UCSD-AML1 (cell line): Measurements from ENCODE around the gene GAPT.
"Not testable (repeated sequence)": the region's sequence is repeated elsewhere in the genome, so short reads cannot be mapped to it uniquely, and the experiment has no call there.

ENCODE experiments used
- DNase-seq: peaks from one replicate; lab custom pipeline; 2025; ENCODE audit not compliant: unreplicated experiment; lab: John Stamatoyannopoulos, UW

GAPT gene

DNA sequence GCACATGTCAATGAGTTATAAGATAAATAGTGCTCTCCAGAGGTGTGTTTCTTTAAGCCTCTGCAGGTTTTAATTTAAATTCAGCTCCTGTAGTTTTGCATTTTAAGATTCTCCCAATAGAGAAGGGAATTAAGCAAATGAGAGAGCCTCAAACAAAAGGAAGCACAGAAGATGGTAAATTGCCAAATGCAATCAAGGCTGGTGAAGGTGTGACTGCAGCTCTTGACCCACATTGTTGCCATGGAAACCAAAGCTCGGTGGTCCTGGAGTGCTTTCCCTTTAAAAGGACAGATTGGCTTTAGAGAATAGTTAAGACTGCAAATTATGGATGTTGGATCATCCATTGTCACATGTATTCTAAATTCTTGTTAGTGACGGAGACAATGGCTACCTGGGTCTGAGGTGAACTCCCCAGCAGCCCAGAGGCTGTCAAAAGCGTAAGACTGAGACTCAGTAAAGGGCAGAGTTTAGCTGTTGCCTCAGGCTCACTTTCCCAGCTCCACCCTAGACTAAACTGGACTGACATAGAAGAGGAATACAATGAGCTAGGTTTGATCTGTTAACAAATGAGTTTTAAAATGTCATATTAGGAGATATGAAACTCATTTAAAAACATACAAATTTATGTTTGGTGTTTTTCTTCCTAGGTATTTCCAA, 12.3 kb downstream of the GAPT start:
- DNase-seq: no peak

DNA sequence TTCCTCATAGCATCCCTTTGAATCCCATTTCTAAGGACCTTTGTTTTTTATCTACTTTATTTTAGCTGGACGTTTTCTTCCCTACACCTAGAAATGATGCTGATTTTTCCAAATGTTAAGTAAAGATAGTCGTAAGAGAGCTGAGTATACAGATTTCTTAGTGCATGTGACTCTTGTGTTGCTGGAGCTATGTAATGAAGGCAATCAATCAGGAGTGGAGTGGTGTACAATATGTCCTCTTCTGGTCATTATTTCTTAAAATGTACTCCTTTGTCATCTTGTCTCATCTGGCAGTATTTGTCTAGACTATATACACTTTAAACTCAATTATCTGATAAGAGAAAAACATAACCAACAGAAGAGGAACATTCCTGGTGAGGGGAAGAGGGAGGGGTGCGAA, 13.5 kb downstream of the GAPT start:
- no peak for DNase-seq

DNA sequence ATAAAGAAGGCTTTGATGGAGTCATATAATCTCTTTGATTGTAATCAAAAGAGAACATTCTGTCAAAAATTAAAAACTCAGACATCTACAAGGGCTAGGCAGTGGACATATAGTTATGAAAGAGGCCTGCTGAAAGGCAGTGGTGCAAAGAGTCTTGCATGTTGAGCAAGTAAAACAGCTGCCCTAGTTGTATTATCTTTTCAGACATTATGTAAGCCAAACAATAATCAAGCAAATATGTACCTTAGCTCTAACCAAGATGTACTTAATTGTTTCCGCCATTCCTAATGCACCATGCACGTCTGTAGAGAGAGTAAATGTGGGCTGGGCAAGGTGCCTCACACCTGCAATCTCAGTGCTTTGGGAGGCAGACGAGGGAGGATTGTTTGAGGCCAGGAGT, 14.3 kb downstream of the GAPT start:
- no peak for DNase-seq

DNA sequence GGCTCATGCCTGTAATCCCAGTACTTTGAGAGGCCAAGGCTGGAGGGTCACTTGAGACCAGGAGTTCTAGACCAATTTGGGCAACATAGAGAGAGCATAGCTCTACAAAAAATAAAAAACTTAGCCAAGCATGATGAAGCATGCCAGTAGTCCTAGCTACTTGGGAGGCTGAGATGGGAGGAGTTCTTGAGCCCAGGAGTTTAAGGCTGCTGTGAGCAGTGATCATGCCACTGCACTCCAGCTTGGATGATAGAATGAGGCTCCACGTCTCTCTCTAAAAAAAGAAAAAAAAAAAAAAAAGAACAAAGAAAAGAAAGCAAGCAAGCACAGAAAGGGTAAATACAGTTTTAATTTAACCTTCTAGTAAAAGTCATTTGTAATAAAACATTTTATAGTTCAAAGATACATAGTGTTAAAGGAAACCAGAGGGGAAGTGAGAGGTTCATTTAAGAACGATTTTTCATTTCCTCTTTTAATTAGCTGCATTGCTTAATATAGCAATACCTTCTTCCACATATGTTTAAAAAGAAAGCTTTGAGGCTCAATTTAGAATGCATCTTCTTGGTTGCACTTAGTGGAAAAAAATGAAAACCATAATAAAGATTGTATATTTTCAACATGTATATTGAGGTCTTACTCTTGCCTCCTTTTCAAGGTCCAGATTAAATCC, 14.9 kb downstream of the GAPT start:
- DNase-seq: no peak

DNA sequence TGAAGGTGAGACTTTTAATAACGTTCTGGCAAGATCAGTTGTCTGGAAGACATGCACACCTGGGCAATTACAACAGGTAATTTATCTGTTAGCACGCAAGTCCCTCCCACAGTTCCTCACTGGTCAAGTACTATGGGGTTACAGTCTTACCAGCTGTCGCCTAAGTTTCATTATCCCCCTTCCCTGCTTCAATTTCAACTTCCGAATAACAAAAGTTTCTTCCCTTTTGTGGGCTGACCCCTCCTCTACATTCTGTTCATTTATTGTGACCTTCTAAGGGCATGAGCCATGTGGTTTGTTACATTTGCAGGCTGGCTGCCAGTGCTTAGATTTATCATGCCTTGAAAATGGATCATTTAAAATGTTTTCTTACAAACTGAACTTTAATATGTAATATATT, 16.5 kb downstream of the GAPT start:
- DNase-seq: no peak

DNA sequence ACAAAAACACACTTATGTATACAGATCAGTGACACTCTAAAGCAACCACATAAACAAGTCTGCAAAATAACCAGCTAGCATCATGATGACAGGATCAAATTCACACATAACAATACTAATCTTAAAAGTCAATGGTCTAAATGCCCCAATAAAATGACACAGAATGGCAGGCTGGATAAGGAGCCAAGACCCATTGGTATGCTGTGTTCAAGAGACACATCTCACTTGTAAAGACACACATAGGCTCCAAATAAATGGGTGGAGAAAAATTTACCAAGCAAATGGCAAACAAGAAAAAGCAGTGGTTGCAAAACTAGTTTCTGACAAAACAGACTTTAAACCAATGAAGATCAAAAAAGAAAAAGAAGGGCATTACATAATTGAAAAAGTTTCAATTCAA, 26.0 kb downstream of the GAPT start:
- DNase-seq: no peak

DNA sequence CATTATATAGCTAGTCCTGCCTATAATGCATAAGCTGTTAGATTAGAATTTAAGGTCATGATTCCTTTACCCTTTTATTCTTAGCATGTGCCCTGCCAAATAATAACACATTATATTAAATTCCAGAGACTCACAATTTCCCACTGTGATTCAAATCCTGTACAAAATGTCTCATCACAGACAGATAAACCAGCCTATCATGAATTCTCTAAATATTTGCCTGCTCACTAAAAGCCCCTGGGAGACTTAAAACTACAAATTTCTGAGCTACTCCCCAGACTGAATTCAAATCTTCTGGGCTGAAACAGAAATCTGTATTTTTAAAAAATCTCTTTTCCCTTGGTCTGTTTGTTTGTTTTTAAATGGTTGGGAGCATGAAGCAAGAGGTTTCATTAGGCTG, 32.7 kb downstream of the GAPT start:
- no peak for DNase-seq

DNA sequence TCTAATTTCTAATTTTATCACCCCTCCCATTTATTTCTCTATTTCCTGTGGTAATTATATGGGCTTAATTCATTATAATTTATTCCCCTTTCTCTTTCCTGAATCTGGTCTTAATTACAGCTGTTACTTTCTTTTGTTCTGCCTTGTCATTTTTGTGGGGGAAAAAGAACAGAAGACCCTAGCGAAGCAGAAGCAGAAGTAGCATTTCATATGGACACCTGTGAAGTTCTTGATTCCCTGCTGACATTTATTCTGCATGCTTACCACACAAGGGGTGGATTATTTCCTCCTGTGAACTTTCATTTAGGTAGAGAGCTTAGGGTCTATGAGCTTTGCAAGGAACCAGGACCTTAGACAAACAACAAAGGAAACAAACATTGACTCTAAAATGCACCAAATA, 33.3 kb downstream of the GAPT start:
- DNase-seq: no peak

DNA sequence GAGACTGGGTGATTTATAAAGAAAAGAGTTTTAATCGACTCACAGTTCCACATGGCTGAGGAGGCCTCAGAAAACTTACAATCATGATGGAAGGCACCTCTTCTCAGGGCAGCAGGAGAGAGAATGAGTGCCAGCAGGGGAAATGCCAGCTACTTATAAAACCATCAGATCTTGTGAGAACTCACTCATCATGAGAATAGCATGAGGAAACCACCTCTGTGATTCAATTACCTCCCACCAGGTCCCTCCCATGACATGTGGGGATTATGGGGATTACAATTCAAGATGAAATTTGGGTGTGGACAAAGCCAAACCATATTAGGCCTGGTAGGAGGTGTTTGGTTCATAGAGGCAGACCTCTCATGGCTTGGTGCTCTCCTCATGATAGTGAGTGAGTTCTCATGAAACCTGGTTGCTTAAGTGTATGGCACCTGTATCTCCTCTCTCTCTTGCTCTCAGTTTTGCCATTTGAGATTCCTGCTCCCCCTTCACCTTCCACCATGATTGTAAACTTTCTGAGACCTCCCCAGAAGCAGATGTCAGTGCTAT, 39.8 kb downstream of the GAPT start:
- DNase-seq: no peak

DNA sequence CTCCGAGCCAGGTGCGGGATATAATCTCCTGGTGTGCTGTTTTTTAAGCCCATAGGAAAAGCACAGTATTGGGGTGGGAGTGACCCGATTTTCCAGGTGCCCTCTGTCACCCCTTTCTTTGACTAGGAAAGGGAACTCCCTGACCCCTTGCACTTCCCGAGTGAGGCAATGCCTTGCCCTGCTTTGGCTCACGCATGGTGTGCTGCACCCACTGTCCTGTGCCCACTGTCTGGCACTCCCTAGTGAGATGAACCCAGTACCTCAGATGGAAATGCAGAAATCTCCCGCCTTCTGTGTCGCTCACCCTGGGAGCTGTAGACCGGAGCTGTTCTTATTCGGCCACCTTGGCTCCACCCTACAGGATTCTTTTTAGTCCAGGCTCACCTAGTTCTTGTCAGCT, 50.7 kb downstream of the GAPT start:
- not testable (repeated sequence) for DNase-seq

DNA sequence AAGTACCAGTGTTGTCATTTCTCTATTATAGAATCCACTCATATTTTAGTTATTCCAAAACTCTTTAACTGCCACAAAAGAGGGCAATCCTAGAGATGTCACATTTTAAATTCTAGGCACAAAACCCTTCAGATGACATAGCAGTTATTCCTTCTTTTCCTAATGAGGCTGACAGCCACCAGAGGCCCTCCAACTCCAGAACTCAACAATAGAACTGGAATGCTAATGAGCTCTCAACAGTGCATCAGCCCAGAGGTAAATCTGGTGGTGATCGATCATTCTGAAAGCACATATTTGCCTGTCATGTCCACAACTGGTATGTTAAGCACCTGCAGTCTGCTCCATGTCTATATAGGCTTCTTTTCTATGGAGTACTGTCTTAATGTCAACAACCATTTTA, 51.5 kb downstream of the GAPT start:
- no peak for DNase-seq

DNA sequence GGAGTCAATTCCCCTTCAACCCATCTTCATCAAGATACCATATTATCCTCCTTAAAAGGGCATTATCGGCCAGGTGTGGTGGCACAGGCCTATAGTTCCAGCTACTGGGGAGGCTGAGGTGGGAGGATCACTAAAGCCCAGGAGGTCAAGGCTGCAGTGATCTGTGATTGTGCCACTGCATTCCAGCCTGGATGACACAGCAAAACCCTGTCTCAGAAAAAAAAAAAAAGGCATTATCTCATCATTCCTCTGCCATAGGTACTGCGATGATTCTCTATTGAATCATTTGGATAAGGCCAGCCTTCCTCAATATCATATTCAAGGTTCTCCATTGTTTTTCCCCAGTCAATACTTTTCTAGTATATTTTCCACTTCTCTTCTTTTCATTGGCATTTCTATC, 52.5 kb downstream of the GAPT start:
- no peak for DNase-seq

DNA sequence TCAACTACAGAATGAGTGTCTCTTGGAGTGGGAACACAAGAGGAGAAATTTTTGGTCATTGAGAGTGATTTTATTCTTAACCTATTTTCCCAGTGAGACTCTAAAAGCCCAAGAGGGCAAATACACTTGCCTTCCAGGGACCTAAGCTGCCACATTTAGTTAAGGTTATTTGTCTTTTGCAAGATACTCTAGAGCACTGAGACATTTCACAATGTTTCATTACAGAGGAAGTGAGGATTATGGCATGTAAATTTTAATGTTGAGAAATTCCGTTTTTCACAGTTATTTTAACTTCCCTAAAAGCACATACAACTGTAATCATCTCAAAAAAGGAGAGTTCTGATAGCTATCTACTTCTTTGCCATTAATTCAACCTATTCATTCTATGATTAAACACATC, 53.0 kb downstream of the GAPT start:
- no peak for DNase-seq

DNA sequence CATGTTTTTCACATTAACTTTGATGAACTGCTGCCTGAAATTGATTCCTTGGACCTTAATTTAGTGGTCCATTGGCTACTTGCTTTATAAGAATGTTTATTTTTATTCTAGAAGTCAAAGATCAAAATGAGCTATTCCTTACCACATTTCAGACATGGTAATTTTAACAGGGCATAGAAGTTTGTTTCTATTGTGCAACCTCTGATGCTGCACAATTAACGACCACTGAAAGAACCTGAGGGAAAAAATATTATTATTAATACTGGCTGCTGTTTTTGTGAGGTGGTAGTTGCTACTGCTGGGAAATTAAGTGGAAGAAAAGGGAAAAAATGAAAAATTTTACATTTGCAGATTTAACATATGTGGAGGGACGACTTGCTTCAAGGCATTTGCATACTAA, 53.7 kb downstream of the GAPT start:
- no peak for DNase-seq

DNA sequence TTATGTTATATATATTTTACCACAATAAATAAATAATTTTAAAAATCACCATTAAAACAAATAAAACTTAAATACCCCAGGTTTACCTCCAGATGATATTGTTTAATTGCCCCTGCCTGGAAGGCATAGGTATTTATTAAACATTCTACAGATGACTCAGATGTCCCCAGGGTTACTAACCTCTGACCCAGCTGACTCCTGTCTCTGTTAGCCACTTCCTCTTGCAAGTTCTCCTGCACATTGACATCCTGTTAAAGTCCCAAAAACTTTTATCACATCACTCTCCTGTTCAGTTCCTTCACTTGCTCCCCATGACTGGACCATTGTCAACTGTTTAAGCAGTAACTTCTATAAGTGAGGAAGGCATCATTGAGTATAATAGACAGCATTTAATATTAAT, 54.7 kb downstream of the GAPT start:
- no peak for DNase-seq
